ENCODE results near the gene U2SURP. TPM values are rescaled to one million over a fixed set of nuclear protein-coding genes. Genes with fewer than 3 reads are reported as not detected.

U2SURP gene
- total RNA-seq, 1 donor from 2014 or later = 40.8 TPM

DNA sequence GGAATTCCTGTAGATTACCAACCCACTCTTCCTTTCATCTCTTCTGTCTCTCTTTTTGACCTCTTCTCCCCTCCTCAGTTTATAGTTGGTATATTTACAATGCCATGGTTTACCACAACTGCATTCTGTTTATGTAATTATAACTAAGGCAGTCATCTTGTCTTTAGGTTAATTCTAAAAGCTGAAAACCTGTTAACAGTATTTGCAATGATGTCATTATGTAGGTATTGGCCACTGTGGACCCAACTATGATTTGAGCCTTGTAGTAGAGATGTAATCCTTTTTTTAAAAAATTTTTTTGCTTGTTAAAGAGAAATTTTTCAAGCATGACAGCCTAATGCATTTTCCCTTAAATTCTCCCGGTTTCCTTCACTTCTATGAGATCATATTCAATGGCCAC lies 87.5 kb downstream of the U2SURP start:
- DNase-seq (ENCODE audit: low read depth) = no peak
- Histone ChIP-seq H3K4me3 (ENCODE audit: low read depth, low read length) (no peak overlapping the region), H3K36me3 (ENCODE audit: control insufficient read depth, insufficient read depth, low read length) (no peaks in the 10 kb centered on the region), H3K27me3 (ENCODE audit: control insufficient read depth, insufficient read depth, low read length) (no peaks in the 10 kb centered on the region)
- FAIRE-seq = no peak
- TF ChIP-seq, protein P1, sequence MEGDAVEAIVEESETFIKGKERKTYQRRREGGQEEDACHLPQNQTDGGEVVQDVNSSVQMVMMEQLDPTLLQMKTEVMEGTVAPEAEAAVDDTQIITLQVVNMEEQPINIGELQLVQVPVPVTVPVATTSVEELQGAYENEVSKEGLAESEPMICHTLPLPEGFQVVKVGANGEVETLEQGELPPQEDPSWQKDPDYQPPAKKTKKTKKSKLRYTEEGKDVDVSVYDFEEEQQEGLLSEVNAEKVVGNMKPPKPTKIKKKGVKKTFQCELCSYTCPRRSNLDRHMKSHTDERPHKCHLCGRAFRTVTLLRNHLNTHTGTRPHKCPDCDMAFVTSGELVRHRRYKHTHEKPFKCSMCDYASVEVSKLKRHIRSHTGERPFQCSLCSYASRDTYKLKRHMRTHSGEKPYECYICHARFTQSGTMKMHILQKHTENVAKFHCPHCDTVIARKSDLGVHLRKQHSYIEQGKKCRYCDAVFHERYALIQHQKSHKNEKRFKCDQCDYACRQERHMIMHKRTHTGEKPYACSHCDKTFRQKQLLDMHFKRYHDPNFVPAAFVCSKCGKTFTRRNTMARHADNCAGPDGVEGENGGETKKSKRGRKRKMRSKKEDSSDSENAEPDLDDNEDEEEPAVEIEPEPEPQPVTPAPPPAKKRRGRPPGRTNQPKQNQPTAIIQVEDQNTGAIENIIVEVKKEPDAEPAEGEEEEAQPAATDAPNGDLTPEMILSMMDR (IDR thresholded peaks at IDR 0.05; ENCODE audit: insufficient read depth, low read length, severe bottlenecking) = no peak

DNA sequence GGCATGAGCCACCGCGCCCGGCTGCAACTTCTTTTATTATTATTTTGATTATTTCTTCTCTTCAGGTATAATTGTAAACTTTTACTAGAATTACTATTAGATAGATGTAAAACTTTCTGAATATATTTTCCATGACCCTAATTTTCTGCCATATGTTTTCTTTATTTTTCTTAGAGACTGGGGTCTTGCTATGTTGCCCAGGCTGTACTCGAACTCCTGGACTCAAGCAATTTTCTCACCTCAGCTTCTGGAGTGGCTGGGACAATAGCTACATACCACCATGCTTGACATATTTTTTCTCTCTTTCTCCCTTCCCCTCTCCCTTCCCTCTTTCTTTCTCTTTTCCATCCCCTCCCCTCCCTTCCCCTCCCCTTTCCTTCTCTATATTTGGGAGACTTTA lies 88.6 kb downstream of the U2SURP start:
- Histone ChIP-seq H3K4me3 (ENCODE audit: low read depth, low read length) (no peak overlapping the region), H3K27me3 (ENCODE audit: control insufficient read depth, insufficient read depth, low read length) (no peaks in the 10 kb centered on the region), H3K36me3 (ENCODE audit: control insufficient read depth, insufficient read depth, low read length) (no peaks in the 10 kb centered on the region)
- FAIRE-seq (no peak), DNase-seq (ENCODE audit: low read depth) (no peak)
- TF ChIP-seq, protein P1 (IDR thresholded peaks at IDR 0.05; ENCODE audit: insufficient read depth, low read length, severe bottlenecking) = no peak

DNA sequence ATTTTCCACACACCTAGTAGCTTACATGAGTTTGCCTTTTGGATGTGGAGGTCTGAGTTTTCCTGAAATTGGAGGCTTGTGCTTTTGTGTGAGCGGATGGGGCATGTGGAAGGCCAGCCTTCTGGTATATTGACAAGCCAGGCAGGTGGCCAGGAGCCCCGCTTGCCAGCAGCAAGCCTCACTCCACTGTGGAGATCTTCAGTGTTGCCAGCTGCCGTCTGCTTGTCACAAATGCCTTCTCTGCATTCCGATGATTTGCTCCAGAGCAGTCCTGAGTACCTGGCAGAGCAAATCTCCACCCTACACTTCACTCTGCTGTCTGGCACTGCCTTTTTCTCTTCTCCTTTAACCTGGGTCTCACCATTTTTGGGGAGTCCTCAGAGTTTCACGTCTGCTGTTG lies 89.1 kb downstream of the U2SURP start:
- DNase-seq (ENCODE audit: low read depth) (no peak), FAIRE-seq (no peak)
- Histone ChIP-seq H3K36me3 (ENCODE audit: control insufficient read depth, insufficient read depth, low read length) (no peaks in the 10 kb centered on the region), H3K4me3 (ENCODE audit: low read depth, low read length) (no peak overlapping the region), H3K27me3 (ENCODE audit: control insufficient read depth, insufficient read depth, low read length) (no peaks in the 10 kb centered on the region)
- TF ChIP-seq, protein P1 (IDR thresholded peaks at IDR 0.05; ENCODE audit: insufficient read depth, low read length, severe bottlenecking) = no peak

DNA sequence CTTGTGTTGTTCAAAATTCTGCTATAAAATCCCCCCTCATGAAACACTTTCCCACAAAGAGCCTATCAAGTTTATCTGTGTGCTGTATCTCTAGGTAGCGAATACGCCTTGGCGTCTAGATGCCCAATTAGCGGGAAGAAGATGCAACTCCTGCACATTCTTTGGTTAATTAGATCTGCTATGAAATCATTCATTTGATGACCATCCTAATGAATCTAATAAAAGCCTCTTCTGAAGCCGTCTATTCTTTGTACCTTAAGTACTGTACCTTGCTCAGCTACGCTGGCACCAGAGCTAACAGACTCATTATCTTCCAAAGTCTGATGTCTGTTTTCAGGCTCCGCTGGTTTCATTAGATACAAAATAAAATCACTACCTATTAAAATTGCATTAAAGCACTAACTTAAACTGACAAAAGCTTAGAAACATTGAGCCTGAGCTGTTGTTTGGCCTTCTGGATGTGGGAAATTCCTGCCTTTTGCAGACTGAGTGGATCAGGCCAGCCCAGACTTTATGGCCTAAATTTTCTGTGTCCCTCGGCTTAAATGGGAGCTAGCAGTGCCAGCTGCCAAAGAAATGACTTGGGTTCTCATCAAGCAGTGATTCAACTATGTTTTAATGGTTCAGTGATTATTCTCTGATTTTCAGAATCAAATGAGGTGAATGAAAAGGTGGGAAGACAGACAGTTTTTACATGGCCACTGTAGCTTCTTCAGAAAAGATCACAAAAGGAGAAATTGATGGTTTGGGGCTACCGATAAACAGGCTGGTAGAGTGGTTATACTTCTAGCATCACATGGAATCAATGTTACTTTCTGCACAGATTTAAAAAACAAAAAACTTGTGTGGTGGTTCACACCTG lies 89.8 kb downstream of the U2SURP start:
- FAIRE-seq = no peak
- Histone ChIP-seq H3K27me3 (ENCODE audit: control insufficient read depth, insufficient read depth, low read length) (no peaks in the 10 kb centered on the region), H3K36me3 (ENCODE audit: control insufficient read depth, insufficient read depth, low read length) (no peaks in the 10 kb centered on the region), H3K4me3 (ENCODE audit: low read depth, low read length) (no peak overlapping the region)
- DNase-seq (ENCODE audit: low read depth) = no peak
- TF ChIP-seq, protein P1 (IDR thresholded peaks at IDR 0.05; ENCODE audit: insufficient read depth, low read length, severe bottlenecking) = no peak

DNA sequence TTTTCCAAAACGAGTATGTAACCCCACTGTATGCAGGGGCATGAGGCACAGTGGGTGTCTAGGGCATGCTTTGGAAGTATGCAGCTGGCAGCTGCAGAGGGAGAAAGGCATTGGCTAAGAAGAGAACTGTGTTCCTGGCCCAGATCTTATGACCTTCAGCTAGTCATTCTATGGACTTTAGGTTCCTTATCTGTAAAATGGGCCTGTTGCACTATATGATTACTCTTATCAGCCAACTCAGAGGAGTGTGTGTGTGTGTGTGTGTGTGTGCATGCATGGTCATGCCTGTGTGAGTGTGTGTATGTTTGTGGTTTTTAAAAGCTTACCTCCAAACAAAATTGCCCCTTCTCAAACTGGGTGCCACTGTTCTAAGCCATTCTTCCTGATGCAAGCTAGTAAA lies 90.8 kb downstream of the U2SURP start:
- TF ChIP-seq, protein P1 (IDR thresholded peaks at IDR 0.05; ENCODE audit: insufficient read depth, low read length, severe bottlenecking) = no peak
- DNase-seq (ENCODE audit: low read depth) (no peak), FAIRE-seq (no peak)
- H3K4me3 ChIP-seq (ENCODE audit: low read depth, low read length) = no peak overlapping the region
- H3K36me3 ChIP-seq (ENCODE audit: control insufficient read depth, insufficient read depth, low read length) = no peaks in the 10 kb centered on the region
- H3K27me3 ChIP-seq (ENCODE audit: control insufficient read depth, insufficient read depth, low read length) = no peaks in the 10 kb centered on the region

DNA sequence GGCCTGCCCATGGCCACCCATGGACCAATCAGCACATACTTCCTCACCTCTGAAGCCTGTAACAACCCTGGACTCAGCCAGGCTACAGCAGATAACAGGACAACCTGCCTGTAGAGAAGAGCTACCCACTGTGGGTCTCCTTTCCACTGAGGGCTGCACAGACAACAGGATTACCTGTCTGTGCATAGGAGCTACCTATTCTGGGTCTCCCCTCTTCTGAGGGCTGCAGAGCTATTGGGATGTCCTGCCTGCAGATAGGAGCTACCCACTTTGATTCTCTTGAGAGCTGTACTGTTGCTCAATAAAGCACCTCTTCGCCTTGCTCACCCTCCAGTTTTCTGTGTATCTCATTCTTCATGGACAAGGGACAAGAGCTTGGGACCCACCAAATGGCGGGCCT lies 94.4 kb downstream of the U2SURP start:
- peaks cover 3% of the 10 kb centered on the region for H3K27me3 ChIP-seq (ENCODE audit: control insufficient read depth, insufficient read depth, low read length)
- FAIRE-seq (no peak), DNase-seq (ENCODE audit: low read depth) (no peak)
- H3K4me3 ChIP-seq (ENCODE audit: low read depth, low read length) = no peak overlapping the region
- TF ChIP-seq, protein P1 (IDR thresholded peaks at IDR 0.05; ENCODE audit: insufficient read depth, low read length, severe bottlenecking) = no peak
- H3K36me3 ChIP-seq (ENCODE audit: control insufficient read depth, insufficient read depth, low read length) = no peaks in the 10 kb centered on the region
